HEK293 (cell line): ENCODE measurements around the gene RBM17.

Source experiments
- BCL11A ChIP-seq: fragments of 450-650 bp; formaldehyde crosslinking; IDR thresholded peaks from 2 replicates; pipeline ENCODE4 v1.5.1; 2016; ENCODE audit warnings: low read depth, missing biosample characterization, missing genetic modification characterization
- INSM2 ChIP-seq: fragments of 450-650 bp; formaldehyde crosslinking; IDR thresholded peaks from 2 replicates; pipeline ENCODE4 v1.5.1; 2016; ENCODE audit warnings: missing biosample characterization, missing genetic modification characterization
- KLF10 ChIP-seq: fragments of 450-650 bp; IDR thresholded peaks from 2 replicates; pipeline ENCODE4 v1.5.1; 2018; ENCODE audit warnings: missing biosample characterization, mild to moderate bottlenecking, missing genetic modification characterization
- KLF8 ChIP-seq: fragments of 450-650 bp; formaldehyde crosslinking; IDR thresholded peaks from 2 replicates; pipeline ENCODE4 v1.5.1; 2016; ENCODE audit warnings: missing biosample characterization, missing genetic modification characterization
- MEIS1 ChIP-seq: sonication (generic); formaldehyde crosslinking; IDR thresholded peaks from 2 replicates; pipeline ENCODE4 v1.8.1; 2022; ENCODE audit warnings: missing genetic modification reagents, mild to moderate bottlenecking, borderline replicate concordance
- PBX3 ChIP-seq: sonication (generic); formaldehyde crosslinking; IDR thresholded peaks from 2 replicates; pipeline ENCODE4 v1.8.1; 2022; ENCODE audit warnings: mild to moderate bottlenecking, moderate library complexity, missing genetic modification reagents
- REPIN1 ChIP-seq: fragments of 450-650 bp; formaldehyde crosslinking; IDR thresholded peaks from 2 replicates; pipeline ENCODE4 v1.5.1; 2017; ENCODE audit warnings: missing biosample characterization, missing genetic modification characterization, low read depth
- REST ChIP-seq: fragments of 450-650 bp; formaldehyde crosslinking; IDR thresholded peaks from 2 replicates; pipeline ENCODE4 v1.5.1; 2016; ENCODE audit warnings: missing biosample characterization, missing genetic modification characterization
- ZEB2 ChIP-seq: fragments of 450-650 bp; formaldehyde crosslinking; IDR thresholded peaks from 2 replicates; pipeline ENCODE4 v1.5.1; 2016; ENCODE audit warnings: missing biosample characterization, missing genetic modification characterization
- ZNF114 ChIP-seq: fragments of 450-650 bp; formaldehyde crosslinking; IDR thresholded peaks from 2 replicates; pipeline ENCODE4 v1.5.0; 2017; ENCODE audit warnings: missing biosample characterization, missing genetic modification characterization
- ZNF133 ChIP-seq: fragments of 450-650 bp; formaldehyde crosslinking; IDR thresholded peaks from 2 replicates; pipeline ENCODE4 v1.5.1; 2016; ENCODE audit warnings: missing biosample characterization, missing genetic modification characterization
- ZNF23 ChIP-seq: fragments of 450-650 bp; formaldehyde crosslinking; IDR thresholded peaks from 2 replicates; pipeline ENCODE4 v1.5.1; 2016; ENCODE audit warnings: missing biosample characterization, missing genetic modification characterization, borderline replicate concordance
- ZNF239 ChIP-seq: fragments of 450-650 bp; formaldehyde crosslinking; IDR thresholded peaks from 2 replicates; pipeline ENCODE4 v1.5.1; 2016; ENCODE audit warnings: missing biosample characterization, missing genetic modification characterization
- ZNF37A ChIP-seq: fragments of 450-650 bp; IDR thresholded peaks from 2 replicates; pipeline ENCODE4 v1.5.1; 2018; ENCODE audit warnings: missing biosample characterization, missing genetic modification characterization
- ZNF394 ChIP-seq: fragments of 450-650 bp; formaldehyde crosslinking; IDR thresholded peaks from 2 replicates; pipeline ENCODE4 v1.5.1; 2016; ENCODE audit warnings: missing biosample characterization, missing genetic modification characterization, mild to moderate bottlenecking, moderate library complexity, borderline replicate concordance
- ZNF426 ChIP-seq: fragments of 450-650 bp; formaldehyde crosslinking; IDR thresholded peaks from 2 replicates; pipeline ENCODE4 v1.5.1; 2017; ENCODE audit warnings: missing biosample characterization, missing genetic modification characterization, mild to moderate bottlenecking, inconsistent platforms, moderate library complexity
- ZNF621 ChIP-seq: fragments of 450-650 bp; formaldehyde crosslinking; IDR thresholded peaks from 2 replicates; pipeline ENCODE4 v1.5.1; 2017; ENCODE audit warnings: missing biosample characterization, missing genetic modification characterization
- ZNF626 ChIP-seq: fragments of 450-650 bp; sonication (Bioruptor Pico); formaldehyde crosslinking; IDR thresholded peaks from 2 replicates; pipeline ENCODE4 v1.5.1; 2018; ENCODE audit warnings: missing biosample characterization, missing genetic modification characterization, inconsistent platforms
- ZNF677 ChIP-seq: fragments of 450-650 bp; IDR thresholded peaks from 2 replicates; pipeline ENCODE4 v1.5.0; 2018; ENCODE audit warnings: missing biosample characterization, mild to moderate bottlenecking, missing genetic modification characterization, moderate library complexity
- ZSCAN30 ChIP-seq: fragments of 450-650 bp; IDR thresholded peaks from 2 replicates; pipeline ENCODE4 v1.5.1; 2018; ENCODE audit warnings: missing biosample characterization, mild to moderate bottlenecking, missing genetic modification characterization, moderate library complexity
- TF ChIP-seq, protein P1 (sequence below): fragments of 450-650 bp; formaldehyde crosslinking; IDR thresholded peaks from 2 replicates; pipeline ENCODE4 v1.5.1; 2017; ENCODE audit warnings: missing biosample characterization, missing genetic modification characterization
- TF ChIP-seq, protein P2 (sequence below): fragments of 450-650 bp; formaldehyde crosslinking; IDR thresholded peaks from 2 replicates; pipeline ENCODE4 v1.5.1; 2016; ENCODE audit warnings: missing biosample characterization, missing genetic modification characterization
- TF ChIP-seq, protein P3 (sequence below): fragments of 450-650 bp; IDR thresholded peaks from 2 replicates; pipeline ENCODE4 v1.5.1; 2018; ENCODE audit warnings: missing biosample characterization, mild to moderate bottlenecking, missing genetic modification characterization
- TF ChIP-seq, protein P4 (sequence below): fragments of 450-650 bp; formaldehyde crosslinking; IDR thresholded peaks from 2 replicates; pipeline ENCODE4 v1.5.1; 2017; ENCODE audit warnings: missing biosample characterization, mild to moderate bottlenecking, missing genetic modification characterization, moderate library complexity
- TF ChIP-seq, protein P5 (sequence below): fragments of 450-650 bp; formaldehyde crosslinking; IDR thresholded peaks from 2 replicates; pipeline ENCODE4 v1.5.1; 2016; ENCODE audit warnings: missing biosample characterization, missing genetic modification characterization

Gene RBM17

GRCh38 chr10:6088721-6089333, at the start of gene RBM17 (continued):
- TF ChIP-seq REST (tag by site-specific recombination) = peak; percentile 28; the same call in 1 of the 2 replicates
- peak; percentile 64 for TF ChIP-seq ZSCAN30 (tag by site-specific recombination)
- TF ChIP-seq, protein P1, sequence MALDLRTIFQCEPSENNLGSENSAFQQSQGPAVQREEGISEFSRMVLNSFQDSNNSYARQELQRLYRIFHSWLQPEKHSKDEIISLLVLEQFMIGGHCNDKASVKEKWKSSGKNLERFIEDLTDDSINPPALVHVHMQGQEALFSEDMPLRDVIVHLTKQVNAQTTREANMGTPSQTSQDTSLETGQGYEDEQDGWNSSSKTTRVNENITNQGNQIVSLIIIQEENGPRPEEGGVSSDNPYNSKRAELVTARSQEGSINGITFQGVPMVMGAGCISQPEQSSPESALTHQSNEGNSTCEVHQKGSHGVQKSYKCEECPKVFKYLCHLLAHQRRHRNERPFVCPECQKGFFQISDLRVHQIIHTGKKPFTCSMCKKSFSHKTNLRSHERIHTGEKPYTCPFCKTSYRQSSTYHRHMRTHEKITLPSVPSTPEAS = no peak
- TF ChIP-seq, protein P2, sequence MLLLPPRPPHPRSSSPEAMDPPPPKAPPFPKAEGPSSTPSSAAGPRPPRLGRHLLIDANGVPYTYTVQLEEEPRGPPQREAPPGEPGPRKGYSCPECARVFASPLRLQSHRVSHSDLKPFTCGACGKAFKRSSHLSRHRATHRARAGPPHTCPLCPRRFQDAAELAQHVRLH (tag by site-specific recombination) = peak; percentile 50; the same call in 1 of the 2 replicates
- no peak; the same call in 1 of the 2 replicates for TF ChIP-seq ZNF426 (tag by site-specific recombination)
- peak; percentile 79 for TF ChIP-seq ZNF37A
- TF ChIP-seq ZNF239 (tag by site-specific recombination) = no peak
- TF ChIP-seq PBX3 (CRISPR knock-in tag) = peak; percentile 86; the same call in 1 of the 2 replicates
- peak; percentile 55; the same call in 1 of the 2 replicates for TF ChIP-seq ZEB2
- no peak for TF ChIP-seq ZNF114 (tag by site-specific recombination)
- peak; percentile 47; the same call in 1 of the 2 replicates for TF ChIP-seq ZNF394
- no peak for TF ChIP-seq MEIS1 (CRISPR knock-in tag)
- no peak for TF ChIP-seq ZNF23 (tag by site-specific recombination)
- TF ChIP-seq REPIN1 (tag by site-specific recombination) = no peak
- no peak for TF ChIP-seq BCL11A (tag by site-specific recombination)
- TF ChIP-seq KLF8 (tag by site-specific recombination) = peak; percentile 36
- no peak for TF ChIP-seq ZNF133
- TF ChIP-seq, protein P3, sequence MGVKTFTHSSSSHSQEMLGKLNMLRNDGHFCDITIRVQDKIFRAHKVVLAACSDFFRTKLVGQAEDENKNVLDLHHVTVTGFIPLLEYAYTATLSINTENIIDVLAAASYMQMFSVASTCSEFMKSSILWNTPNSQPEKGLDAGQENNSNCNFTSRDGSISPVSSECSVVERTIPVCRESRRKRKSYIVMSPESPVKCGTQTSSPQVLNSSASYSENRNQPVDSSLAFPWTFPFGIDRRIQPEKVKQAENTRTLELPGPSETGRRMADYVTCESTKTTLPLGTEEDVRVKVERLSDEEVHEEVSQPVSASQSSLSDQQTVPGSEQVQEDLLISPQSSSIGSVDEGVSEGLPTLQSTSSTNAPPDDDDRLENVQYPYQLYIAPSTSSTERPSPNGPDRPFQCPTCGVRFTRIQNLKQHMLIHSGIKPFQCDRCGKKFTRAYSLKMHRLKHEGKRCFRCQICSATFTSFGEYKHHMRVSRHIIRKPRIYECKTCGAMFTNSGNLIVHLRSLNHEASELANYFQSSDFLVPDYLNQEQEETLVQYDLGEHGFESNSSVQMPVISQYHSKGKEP (tag by site-specific recombination) = peak; percentile 95
- peak; percentile 87 for TF ChIP-seq ZNF677 (tag by site-specific recombination)
- peak; percentile 13; the same call in 1 of the 2 replicates for TF ChIP-seq ZNF626 (tag by site-specific recombination)
- TF ChIP-seq KLF10 = peak; percentile 82
- no peak for TF ChIP-seq ZNF621 (tag by site-specific recombination)
- TF ChIP-seq, protein P4, sequence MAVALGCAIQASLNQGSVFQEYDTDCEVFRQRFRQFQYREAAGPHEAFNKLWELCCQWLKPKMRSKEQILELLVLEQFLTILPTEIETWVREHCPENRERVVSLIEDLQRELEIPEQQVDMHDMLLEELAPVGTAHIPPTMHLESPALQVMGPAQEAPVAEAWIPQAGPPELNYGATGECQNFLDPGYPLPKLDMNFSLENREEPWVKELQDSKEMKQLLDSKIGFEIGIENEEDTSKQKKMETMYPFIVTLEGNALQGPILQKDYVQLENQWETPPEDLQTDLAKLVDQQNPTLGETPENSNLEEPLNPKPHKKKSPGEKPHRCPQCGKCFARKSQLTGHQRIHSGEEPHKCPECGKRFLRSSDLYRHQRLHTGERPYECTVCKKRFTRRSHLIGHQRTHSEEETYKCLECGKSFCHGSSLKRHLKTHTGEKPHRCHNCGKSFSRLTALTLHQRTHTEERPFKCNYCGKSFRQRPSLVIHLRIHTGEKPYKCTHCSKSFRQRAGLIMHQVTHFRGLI (tag by site-specific recombination) = no peak
- TF ChIP-seq INSM2 (tag by site-specific recombination) = peak; percentile 72; the same call in 1 of the 2 replicates
- TF ChIP-seq, protein P5, sequence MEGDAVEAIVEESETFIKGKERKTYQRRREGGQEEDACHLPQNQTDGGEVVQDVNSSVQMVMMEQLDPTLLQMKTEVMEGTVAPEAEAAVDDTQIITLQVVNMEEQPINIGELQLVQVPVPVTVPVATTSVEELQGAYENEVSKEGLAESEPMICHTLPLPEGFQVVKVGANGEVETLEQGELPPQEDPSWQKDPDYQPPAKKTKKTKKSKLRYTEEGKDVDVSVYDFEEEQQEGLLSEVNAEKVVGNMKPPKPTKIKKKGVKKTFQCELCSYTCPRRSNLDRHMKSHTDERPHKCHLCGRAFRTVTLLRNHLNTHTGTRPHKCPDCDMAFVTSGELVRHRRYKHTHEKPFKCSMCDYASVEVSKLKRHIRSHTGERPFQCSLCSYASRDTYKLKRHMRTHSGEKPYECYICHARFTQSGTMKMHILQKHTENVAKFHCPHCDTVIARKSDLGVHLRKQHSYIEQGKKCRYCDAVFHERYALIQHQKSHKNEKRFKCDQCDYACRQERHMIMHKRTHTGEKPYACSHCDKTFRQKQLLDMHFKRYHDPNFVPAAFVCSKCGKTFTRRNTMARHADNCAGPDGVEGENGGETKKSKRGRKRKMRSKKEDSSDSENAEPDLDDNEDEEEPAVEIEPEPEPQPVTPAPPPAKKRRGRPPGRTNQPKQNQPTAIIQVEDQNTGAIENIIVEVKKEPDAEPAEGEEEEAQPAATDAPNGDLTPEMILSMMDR (tag by site-specific recombination) = peak; percentile 99
